Hepatic stellate cell (primary cell): ENCODE results near the gene KNOP1.
A peak's percentile ranks its signal among the peaks of the same experiment; 100 is the strongest.

Experiments used
- DNase-seq: peaks from one replicate; pipeline ENCODE4 v3.0.0; 2011; ENCODE audit warnings: low spot score

The KNOP1 gene

GRCh38 chr16:19707569-19708295 lies 10.3 kb downstream of the KNOP1 start:
- DNase-seq, result no peak

- DNase-seq, result no peak
These were observed 11.2 kb downstream of the KNOP1 start for GRCh38 chr16:19706846-19707245.

GRCh38 chr16:19705843-19706242 lies 12.2 kb downstream of the KNOP1 start:
- no peak for DNase-seq

- DNase-seq, result no peak
These were observed 12.9 kb downstream of the KNOP1 start for GRCh38 chr16:19705146-19705501.

- DNase-seq, result peak; percentile 82
These were observed 13.5 kb downstream of the KNOP1 start for GRCh38 chr16:19704321-19705145.

- DNase-seq, result no peak
These were observed 14.7 kb downstream of the KNOP1 start for GRCh38 chr16:19703172-19703889.

GRCh38 chr16:19701091-19701490 lies 16.9 kb downstream of the KNOP1 start:
- DNase-seq, result no peak

GRCh38 chr16:19700319-19700781 lies 17.7 kb downstream of the KNOP1 start:
- DNase-seq, result peak; percentile 73

GRCh38 chr16:19699472-19699871 lies 18.6 kb downstream of the KNOP1 start:
- no peak for DNase-seq

- no peak for DNase-seq
These were observed 19.3 kb downstream of the KNOP1 start for GRCh38 chr16:19698480-19699465.

GRCh38 chr16:19697756-19698318 lies 20.2 kb downstream of the KNOP1 start:
- no peak for DNase-seq

- DNase-seq, result no peak
These were observed 21.1 kb downstream of the KNOP1 start for GRCh38 chr16:19696961-19697360.

GRCh38 chr16:19696328-19696727 lies 21.7 kb downstream of the KNOP1 start:
- peak; percentile 88 for DNase-seq

- DNase-seq, result no peak
These were observed 23.0 kb downstream of the KNOP1 start for GRCh38 chr16:19694989-19695388.

GRCh38 chr16:19691161-19691711 lies 26.8 kb downstream of the KNOP1 start:
- no peak for DNase-seq

- DNase-seq, result no peak
These were observed 27.8 kb downstream of the KNOP1 start for GRCh38 chr16:19690196-19690595.

GRCh38 chr16:19689342-19689741 lies 28.7 kb downstream of the KNOP1 start:
- no peak for DNase-seq

GRCh38 chr16:19688396-19689024 lies 29.5 kb downstream of the KNOP1 start:
- DNase-seq, result no peak

- no peak for DNase-seq
These were observed 30.7 kb downstream of the KNOP1 start for GRCh38 chr16:19687279-19687678.

- no peak for DNase-seq
These were observed 32.9 kb downstream of the KNOP1 start for GRCh38 chr16:19685176-19685575.
